Epidermal melanocyte (primary cell): ENCODE measurements around the gene VARS2.

ENCODE experiments used
- DNase-seq: peaks from one replicate; pipeline ENCODE4 v3.0.0; 2011; ENCODE audit warnings: low spot score; ENCODE audit not compliant: insufficient read length

The VARS2 gene

DNA sequence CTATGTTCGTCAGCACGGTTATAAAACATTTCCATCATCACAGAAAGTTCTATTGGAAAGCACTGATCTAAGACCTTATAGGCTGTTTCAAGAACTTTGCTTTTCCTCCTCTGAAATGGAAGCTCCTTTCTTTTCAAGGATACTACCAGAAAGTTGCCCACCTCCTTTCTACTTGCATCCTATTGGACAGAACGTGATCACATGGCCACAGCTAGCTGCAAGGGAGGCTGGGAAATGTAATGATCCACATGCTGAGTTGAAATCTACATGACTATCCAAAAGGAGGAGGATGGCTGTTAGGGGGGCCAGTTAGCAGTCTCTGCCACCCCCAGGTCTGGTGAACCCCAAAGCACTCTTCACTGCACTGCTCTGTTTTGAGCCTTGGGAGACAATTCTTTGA, 14.6 kb downstream of the VARS2 start:
- DNase-seq, result no peak

DNA sequence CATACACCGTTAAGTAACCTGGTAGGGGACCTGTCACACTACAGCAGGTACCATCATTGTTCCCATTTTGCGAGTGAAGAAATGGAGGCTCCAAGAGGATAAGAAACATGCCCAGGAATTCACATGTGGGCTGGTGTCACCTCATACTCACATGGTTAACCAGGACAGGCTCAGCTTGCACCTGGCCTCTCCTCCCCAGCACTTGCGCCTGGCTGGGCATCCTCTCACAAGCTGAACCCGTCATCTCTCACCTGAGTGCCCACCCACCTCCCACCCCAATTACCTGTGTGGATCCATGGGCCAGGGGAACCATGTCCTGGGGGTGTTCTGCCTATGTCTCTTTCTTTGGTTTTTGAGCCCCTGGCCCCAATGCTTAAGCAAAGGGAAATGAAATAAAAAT, 16.5 kb downstream of the VARS2 start:
- no peak for DNase-seq

DNA sequence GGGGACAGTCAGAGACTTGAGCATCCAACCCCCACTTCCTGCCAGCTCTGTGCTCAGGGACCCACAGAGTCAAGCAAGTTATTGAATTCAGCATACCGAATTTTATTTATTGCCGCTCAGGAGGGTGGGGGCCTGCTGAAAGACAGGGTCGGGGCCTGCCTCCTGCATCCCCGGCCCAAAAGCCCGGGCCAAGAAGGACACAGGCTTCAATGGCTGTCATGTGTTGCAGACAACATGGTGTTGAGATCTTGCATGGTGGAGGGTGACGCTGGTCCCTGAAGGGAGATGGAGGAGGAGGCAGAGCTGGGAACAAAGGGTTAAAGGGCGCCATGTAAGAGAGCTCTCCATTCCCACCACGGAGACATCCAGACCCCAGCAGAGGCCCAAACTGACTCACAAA, 17.2 kb downstream of the VARS2 start:
- DNase-seq, result no peak

DNA sequence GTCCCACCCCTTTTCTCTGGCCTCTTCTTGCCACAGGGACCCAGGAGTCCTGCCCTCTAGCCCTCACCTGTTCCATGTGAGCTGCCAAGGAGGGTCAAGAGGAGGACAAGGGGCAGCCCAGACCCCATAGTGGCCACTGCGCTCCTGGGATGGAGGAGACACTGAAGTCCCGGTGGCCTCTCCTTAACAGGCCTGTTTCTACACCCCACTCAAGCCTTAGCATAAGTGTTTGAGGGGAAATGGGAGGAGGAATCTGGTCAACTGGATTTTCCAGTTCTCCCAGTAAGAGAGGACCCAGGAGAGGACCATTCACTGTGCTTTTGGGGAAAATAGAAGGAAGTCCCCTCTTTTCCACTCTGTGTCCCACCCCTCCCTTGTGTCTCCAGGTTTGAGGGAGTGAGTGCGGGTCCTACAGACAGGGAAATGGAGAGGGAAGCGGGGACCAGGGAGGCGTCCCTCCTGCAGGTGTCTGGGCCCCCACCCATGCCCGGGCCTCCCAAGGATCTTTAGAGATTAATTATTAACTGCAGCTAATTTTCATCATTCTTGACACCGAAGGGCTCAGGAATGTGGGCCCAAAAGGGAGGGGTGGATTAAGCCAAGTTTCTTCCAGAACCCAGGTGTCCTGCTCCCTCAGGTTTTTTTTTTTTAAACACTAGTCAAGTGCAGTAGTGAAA, 18.1 kb downstream of the VARS2 start, which contains the start of gene SFTA2:
SFTA2 (minus strand) TSS at position 202 of the 677 bp plus-strand sequence; CDS start at position 128, 74 bp downstream.
- no peak for DNase-seq

DNA sequence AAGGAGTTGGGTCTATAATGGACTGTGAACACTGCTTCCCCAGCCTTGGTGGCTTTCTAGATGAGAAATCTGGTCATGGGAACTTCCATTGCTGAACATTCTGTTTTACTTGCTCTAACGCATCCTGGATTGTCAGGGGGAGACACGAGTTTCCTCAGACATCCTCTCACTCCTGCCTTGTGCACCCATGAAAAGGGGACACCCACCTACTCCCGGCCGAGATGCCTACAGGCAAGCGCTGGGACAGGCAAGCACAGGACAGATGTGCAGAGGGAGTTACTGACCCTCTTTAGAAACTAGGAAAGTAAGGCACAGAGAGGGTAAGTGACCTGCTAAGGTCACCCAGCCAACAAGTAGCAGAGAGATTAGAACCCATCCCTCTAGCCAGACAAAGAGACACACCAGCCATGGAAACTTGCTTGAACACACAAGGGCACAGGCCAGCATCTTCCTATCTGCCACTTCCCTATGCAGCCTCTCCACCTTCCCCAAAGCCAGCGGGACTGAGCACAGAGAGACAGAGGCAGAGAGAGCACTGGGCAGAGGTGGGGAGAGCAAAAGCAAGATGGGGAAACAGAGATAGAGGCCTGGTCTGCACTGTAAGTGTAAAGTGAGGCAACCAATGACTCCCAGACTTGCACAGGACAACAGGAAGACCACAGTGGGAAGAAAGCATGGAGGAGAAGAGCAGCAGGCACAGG, 18.8 kb downstream of the VARS2 start:
- DNase-seq, result no peak

DNA sequence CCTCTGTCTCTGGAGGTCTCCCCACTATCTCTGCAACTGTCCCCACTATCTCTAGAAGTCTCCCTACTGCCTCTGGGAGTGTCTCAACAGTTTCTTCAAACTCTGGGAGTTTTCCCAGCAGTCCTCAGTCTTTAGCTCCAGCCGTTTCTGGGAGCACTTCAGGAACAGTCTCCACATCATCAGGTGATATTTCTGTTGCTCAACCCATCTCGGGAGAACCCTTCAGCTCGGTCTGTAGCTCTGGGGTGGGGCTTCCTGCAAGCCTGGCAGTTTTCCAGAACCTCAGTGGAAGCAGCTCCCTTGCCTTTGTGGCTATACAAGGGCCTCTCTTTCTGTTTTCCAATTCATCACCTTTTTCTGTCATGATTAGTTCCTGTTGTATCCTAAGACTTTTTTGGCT, 21.0 kb downstream of the VARS2 start:
- DNase-seq, result no peak

DNA sequence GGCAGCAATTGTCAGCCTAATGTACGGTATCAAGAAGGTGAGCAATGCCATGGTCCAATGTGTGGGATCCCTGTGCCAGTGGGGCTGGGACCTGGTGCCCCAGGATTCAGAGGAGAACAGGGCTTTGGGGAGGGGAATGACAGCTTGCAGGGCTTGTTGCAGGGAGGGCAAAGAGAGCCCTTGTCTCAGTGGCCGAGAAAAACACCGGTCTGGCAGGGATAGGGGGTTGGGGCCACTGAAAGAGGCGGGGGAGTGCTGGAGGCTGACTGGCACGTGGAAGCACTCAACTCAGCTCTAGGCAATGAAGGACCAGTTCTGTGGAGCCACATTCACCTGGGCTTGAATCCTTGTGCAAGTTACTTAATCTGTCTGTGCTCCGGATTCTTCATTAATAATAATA, 23.2 kb downstream of the VARS2 start:
- no peak for DNase-seq

DNA sequence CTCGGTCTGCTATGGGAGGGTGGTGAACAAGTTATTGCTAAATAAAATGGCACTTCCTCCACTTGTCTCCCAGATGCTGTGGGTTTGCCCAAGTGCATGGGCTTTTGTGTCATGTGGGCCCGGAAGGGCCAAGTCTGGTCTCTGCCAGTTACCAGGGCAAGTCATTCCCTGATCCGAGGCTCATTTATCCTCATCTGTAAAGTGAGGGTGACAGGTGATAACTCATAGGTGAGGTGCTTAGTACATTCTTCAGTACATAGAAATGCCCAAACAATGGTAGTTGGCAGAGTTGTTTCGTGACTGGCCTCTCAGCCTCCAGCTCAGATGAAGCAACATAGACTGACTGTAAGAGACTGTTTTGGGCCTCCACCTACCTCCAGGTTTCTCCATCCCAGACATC, 24.7 kb downstream of the VARS2 start:
- no peak for DNase-seq

DNA sequence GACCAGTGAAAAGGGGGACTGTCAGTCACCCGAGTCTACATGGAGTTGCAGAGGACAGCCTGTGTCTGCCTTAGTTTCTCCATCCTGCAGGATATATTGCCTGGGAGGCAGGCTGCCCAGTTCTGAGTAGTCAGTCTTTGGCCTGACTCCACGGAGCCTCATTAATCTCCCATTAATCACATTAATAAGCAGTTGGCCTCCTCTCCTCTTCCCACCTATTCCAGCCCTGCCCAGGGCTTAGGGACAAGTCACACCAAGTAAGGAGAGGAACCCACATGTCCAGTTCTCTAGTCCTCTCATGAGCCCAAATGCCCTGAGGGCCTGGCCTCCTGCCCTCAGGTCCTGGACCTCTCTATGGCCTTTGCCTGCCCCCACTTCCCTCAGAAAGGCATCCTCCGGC, 25.4 kb downstream of the VARS2 start:
- no peak for DNase-seq

DNA sequence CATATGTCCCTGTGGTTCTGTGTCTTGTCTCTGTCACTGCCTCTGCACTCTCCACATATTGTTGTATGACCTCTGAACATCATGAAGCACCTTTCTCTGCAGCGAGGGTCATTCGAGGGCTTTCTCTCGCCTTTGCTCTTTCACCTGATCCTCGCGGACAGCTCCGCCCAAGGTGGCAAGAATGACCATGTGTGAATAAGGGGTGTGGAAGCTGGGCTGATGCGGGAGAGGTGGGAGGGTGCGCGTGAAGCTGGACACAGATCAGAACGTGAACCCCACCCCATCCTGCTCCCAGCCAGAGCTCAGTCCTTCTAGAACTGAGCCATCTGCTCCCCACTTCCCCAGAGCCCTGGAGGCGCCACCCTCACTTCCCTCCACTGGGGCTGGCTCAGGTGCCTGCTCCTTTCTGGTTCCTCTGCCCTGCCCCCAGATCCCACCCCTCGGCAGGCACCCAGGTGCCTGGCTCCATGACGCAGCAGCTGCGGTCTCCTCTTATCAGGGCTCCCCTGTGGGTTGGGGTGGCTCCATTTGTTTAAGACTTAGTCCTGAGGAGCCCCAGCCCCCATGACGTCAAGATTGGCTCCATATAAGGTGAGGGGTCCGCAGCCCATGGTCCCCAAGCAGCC, 26.4 kb downstream of the VARS2 start, which contains the start of gene MUCL3:
MUCL3 (plus strand) TSS at position 613 of the 626 bp plus-strand sequence. CDS start 27 bp downstream, outside the sequence.
- no peak for DNase-seq

DNA sequence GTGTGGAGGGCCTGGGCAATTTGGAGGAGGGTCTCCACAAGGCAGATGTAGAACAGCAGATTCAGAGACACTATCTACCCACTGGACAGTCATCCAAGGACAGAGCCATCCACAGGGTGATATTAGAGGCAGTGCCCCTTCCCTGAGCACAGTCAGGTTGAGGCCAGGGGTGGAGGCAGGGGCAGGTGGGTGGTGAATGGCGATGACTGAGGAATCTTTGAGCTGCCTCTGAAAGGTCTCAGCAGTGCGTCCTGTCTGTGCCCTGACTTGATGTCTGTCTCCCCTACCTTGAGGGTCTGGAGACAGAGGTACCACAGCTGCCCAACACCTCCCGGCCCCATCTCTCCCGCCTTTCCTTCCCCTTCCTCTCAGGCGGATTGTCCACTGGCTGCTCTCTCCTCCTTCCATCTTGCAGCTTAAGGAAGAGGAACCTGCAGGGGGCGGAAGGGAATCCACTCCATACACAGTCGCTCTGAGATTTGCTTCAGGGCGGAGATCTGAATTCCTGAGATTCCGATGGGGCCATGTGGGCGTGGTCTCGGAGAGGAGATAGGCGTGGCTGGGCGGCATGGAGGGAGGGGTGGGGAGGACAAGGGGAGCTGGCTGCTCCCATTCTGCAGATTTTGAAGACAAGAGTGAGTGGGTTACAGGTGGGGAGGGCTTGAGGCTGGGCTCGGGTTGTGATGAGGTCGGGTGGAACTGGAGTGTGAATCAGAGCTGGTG, 28.5 kb downstream of the VARS2 start:
- peak; percentile 81 for DNase-seq

DNA sequence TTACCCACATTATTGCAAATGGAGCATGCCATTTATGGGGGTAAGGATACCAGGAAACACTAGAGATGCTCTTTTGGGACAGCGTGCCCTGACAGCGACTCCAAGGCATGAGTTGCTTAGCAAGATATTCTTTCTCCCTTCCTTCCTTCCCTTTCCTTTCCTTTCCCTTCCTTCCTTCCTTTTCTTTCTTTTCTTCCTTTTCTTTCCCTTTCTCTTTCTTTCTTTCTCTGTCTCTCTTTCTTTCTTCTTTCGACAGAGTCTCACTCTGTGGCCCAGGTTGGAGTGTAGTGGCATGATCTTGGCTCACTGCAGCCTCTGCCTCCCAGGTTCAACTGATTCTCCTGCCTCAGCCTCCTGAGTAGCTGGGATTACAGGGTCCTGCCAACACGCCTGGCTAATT, 30.0 kb downstream of the VARS2 start:
- DNase-seq, result no peak

DNA sequence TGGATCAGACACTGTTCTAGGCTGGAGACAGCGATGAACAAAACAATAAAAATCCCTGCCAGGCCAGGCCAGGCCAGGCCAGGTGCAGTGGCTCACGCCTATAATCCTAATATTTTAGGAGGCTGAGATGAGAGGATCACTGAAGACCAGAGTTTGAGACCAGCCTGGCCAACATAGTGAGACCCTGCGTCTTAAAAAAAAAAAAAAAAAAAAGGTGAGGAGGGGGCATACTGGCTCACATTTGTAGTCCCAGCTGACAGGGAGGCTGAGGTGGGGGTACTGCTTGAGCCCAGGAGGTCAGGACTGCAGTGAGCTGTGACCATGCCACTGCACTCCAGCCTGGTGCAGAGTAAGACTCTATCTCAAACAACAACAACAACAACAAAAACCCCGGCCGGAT, 31.2 kb downstream of the VARS2 start:
- no peak for DNase-seq

DNA sequence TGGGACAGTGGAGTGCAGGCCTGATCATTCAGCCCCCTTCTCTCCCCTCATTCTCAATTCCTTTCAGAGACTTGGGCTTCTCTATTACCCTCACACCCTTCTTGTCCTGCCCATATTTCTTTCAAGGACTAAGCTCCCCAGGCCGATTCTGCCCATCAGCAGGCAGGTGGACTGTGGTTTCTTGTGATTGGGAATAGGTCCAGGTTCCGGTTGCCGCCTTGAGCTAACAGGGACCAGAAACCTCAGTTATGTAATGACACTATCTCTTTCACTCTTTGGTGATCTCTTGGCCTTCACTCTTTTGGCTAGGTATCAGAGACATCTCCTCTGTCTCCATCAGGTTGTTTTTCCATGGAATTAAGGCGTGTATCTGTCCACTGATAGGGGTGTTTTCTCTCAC, 33.2 kb downstream of the VARS2 start:
- DNase-seq, result no peak

DNA sequence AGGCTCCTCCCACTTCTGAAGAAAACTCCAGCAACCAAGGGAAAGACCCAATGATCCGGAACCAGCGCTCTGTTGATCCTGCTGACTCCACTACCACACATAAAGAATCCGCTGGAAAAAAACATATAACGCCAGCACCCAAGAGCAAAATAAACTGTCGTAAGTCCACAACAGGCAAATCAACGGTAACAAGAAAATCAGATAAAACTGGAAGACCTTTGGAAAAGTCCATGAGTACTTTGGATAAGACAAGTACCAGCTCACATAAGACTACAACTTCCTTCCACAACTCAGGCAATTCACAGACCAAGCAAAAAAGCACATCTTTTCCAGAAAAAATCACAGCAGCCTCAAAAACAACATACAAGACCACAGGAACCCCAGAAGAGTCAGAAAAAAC, 34.8 kb downstream of the VARS2 start:
- DNase-seq, result no peak

DNA sequence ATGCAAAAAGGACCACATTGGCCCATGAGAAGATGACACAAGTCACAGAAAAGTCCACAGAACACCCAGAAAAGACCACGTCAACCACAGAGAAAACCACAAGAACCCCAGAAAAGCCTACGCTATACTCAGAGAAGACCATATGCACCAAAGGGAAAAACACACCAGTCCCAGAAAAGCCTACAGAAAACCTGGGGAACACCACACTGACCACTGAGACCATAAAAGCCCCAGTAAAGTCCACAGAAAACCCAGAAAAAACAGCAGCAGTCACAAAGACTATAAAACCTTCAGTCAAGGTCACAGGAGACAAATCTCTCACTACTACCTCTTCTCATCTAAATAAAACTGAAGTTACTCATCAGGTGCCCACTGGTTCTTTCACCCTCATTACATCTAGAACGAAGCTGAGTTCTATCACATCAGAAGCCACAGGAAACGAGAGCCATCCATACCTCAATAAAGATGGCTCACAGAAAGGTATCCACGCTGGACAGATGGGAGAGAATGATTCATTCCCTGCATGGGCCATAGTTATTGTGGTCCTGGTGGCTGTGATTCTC, 38.0 kb downstream of the VARS2 start:
- no peak for DNase-seq

DNA sequence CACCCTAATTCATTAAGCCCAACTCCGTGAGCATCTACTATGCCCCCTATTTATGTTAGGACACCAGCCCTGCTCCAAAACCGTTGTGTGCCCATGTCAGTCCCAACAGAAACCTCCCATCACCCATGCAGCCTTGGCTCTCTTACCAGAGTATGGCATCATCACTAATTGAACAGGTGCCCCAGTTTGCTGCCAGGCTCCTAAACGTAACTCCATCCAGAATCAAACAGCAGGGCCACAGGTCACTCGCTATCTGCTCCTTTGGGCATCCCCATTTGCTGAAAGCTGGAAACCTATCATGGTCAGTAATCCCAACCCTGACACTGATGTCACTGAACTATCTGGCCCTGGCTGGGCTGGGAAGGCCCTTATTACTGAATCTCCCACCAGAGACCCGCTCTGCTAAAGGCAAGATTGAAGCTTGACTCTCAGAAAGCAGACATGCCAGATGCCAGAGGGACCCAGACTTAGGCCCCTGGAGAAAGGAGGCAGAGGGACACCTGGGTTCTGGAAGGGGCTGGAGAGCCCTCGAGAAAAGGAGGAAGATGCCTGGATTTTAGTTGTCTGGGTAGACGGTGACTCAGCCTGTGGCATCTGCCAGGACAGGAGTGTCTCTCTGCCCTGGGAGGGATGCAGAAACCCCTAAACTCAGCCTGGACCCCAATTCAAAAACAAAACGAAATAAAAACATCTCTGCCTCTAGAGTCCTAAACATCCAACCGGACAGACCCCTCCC, 40.8 kb downstream of the VARS2 start:
- DNase-seq, result no peak

DNA sequence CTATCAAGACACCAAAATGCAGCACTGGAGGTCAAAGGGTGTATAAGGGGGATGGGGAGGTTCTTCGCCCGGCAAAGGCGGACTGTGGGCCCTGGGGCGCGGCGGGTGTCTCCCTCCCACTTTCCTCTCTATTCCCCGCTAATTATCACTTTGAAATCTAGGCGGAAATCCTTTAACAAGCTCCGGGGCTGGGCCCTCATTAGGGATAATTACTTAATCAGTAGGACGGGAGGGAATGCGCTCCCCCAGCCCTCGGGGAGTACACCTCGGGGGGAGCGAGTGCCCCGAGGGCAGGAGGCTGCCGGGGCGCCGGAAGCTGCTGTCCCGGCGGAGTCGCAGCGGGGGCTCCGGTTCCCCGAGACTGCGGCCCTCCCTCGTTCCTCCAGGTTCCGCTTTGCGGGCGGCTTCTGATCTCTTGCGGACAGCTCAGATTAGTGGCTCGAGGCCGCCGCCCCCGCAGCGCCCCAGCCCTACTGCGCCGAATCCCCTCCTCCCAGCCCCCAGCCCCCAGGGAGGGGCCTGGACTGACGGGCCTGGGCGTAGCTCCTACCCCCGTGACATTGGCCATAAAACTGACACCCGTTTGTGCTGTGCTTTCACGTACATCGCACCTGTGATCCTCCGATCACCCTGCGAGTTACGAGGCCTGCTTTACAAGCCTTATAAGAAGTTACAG, 41.5 kb downstream of the VARS2 start:
- DNase-seq, result no peak

DNA sequence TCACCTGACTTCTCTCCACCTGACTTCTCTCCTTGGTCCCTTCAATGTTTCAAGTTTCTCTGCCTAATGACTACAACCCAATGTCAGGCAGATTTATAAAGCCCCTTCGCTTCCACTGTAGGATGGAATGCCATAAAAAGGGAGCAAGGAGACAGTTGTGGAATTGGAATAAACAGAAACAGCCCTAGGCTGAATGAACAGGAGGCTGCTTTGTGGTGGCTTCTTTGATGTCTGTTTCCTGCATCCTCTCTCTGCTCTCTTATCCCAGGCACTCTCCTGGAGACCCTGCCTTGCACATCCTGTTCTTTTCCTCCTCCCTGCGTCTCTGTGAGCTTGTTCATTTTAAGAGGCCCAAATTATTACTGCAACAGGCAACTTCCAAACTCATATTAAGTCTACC, 43.7 kb downstream of the VARS2 start:
- no peak for DNase-seq

DNA sequence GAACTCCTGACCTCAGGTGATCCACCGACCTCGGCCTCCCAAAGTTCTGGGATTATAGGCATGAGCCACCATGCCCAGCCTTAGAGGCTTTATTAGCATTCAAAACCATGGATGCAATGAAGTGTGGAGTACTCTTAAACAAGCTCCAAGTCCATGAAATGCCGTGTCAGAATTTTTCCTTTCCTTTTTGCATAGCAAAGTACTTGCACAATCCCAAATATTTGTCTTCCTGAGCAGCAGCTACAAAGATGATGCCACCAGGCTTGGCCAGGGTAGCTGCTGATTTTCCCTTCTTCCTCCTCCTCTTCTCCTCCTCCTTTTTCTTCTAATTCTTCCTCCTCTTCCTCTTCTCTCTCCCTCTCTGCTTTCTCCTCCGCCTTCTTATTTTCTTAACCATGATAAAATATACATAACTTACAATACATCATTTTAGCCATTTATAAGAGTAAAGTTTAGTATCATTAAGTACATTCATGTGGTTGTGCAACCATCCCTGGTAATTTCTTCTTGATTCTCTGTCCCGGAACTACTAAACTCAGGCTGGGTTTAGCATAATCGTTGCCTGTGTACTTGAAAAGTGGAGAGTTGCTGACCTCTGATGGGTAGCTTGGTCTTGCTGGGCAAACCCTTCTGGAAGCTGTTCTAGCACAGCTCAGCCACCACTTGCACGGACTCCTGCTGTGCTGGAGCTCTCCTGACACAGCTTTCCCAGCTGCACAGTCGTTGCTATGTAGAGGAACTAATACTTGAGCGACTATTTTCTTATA, 47.1 kb downstream of the VARS2 start:
- DNase-seq, result no peak
